GM23338 (cell line): ENCODE results near the gene TRAPPC12. TPM values are rescaled to one million over a fixed set of nuclear protein-coding genes. Genes with fewer than 3 reads are reported as not detected.

Experiments used
- ATAC-seq: fragments of 200-7000 bp; cut with Tn5 transposase; 3 replicates; pipeline ENCODE4 v1.9.1; 2020
- DNase-seq: peaks from one replicate; pipeline ENCODE4 v3.0.0-alpha.2; 2015; ENCODE audit warnings: low spot score
- H2AFZ ChIP-seq: fragments of 200-600 bp; sonication (generic); 2 replicates; pipeline ENCODE4 v1.8.0; 2016; ENCODE audit warnings: antibody characterized with exemption, mild to moderate bottlenecking, moderate library complexity
- H3F3A ChIP-seq: fragments of 200-600 bp; sonication (generic); replicated peaks from 2 replicates; pipeline ENCODE4 v1.8.0; 2017; ENCODE audit warnings: antibody characterized with exemption, mixed run types, low read depth
- H3K27ac ChIP-seq: fragments of 200-600 bp; sonication (generic); 2 replicates; pipeline ENCODE4 v1.6.1; 2016; ENCODE audit warnings: low read depth
- H3K27me3 ChIP-seq: fragments of 200-600 bp; sonication (generic); 2 replicates; pipeline ENCODE4 v1.8.0; 2016; ENCODE audit warnings: mild to moderate bottlenecking, mixed run types, moderate library complexity; ENCODE audit not compliant: insufficient read depth
- H3K36me3 ChIP-seq: fragments of 200-600 bp; sonication (generic); 2 replicates; pipeline ENCODE4 v1.8.0; 2016; ENCODE audit warnings: mild to moderate bottlenecking; ENCODE audit not compliant: insufficient read depth
- H3K4me1 ChIP-seq: fragments of 200-600 bp; sonication (generic); 2 replicates; pipeline ENCODE4 v1.8.0; 2016; ENCODE audit warnings: mild to moderate bottlenecking, moderate library complexity; ENCODE audit not compliant: insufficient read depth
- H3K4me2 ChIP-seq: fragments of 200-600 bp; sonication (generic); 2 replicates; pipeline ENCODE4 v1.7.1; 2017; ENCODE audit warnings: mixed run types
- H3K4me3 ChIP-seq: fragments of 200-600 bp; sonication (generic); 2 replicates; pipeline ENCODE4 v1.6.1; 2016; ENCODE audit warnings: mixed run types
- H3K79me2 ChIP-seq: fragments of 200-600 bp; sonication (generic); replicated peaks from 2 replicates; pipeline ENCODE4 v1.8.0; 2017; ENCODE audit warnings: mild to moderate bottlenecking; ENCODE audit not compliant: insufficient read depth
- H3K9me2 ChIP-seq: fragments of 200-600 bp; sonication (generic); 2 replicates; pipeline ENCODE4 v1.8.0; 2017; ENCODE audit not compliant: insufficient read depth
- H4K20me1 ChIP-seq: fragments of 200-600 bp; sonication (generic); replicated peaks from 2 replicates; pipeline ENCODE4 v1.8.0; 2017; ENCODE audit warnings: mild to moderate bottlenecking; ENCODE audit not compliant: insufficient read depth
- H3K27ac Mint-ChIP-seq: 2 replicates; pipeline ENCODE4 v1.8.0; 2020; ENCODE audit warnings: inconsistent platforms, mild to moderate bottlenecking, moderate library complexity, mixed read lengths
- H3K27me3 Mint-ChIP-seq: 3 replicates; pipeline ENCODE4 v1.8.0; 2022; ENCODE audit warnings: low read depth, mild to moderate bottlenecking, moderate library complexity, mixed read lengths, inconsistent platforms; ENCODE audit not compliant: insufficient read depth, poor library complexity
- H3K36me3 Mint-ChIP-seq: 3 replicates; pipeline ENCODE4 v1.8.0; 2021; ENCODE audit warnings: low read depth, mild to moderate bottlenecking, inconsistent platforms, moderate library complexity, mixed read lengths
- H3K4me1 Mint-ChIP-seq: 3 replicates; pipeline ENCODE4 v1.8.0; 2020; ENCODE audit warnings: mild to moderate bottlenecking, inconsistent platforms, mixed read lengths
- H3K4me3 Mint-ChIP-seq: 3 replicates; pipeline ENCODE4 v1.8.0; 2021; ENCODE audit warnings: moderate library complexity, mild to moderate bottlenecking, inconsistent platforms, mixed read lengths
- H3K9me3 Mint-ChIP-seq: 3 replicates; pipeline ENCODE4 v1.8.0; 2020; ENCODE audit warnings: moderate library complexity, mild to moderate bottlenecking, inconsistent platforms, mixed read lengths
- CREB1 ChIP-seq: fragments of 250-450 bp; sonication (Bioruptor Pico); IDR thresholded peaks from 2 replicates; pipeline ENCODE4 v1.5.0; 2020; ENCODE audit warnings: low read depth, mild to moderate bottlenecking, moderate library complexity
- EZH2phosphoT487 ChIP-seq: fragments of 200-600 bp; sonication (generic); IDR thresholded peaks from one replicate; pipeline ENCODE4 v1.8.1; 2018; ENCODE audit warnings: antibody characterized with exemption; ENCODE audit not compliant: unreplicated experiment
- POLR2AphosphoS5 ChIP-seq: IDR thresholded peaks from 2 replicates; pipeline ENCODE4 v1.6.1; 2016; ENCODE audit warnings: antibody characterized with exemption, low read depth
- STAT1 ChIP-seq: IDR thresholded peaks from one replicate; pipeline ENCODE4 v1.6.1; 2016; ENCODE audit warnings: antibody characterized with exemption; ENCODE audit not compliant: unreplicated experiment
- ZNF114 ChIP-seq: fragments of 250-450 bp; sonication (Bioruptor Pico); IDR thresholded peaks from 2 replicates; pipeline ENCODE4 v1.5.0; 2020; ENCODE audit warnings: mild to moderate bottlenecking, moderate library complexity
- polyA plus RNA-seq: library from polyadenylated mRNA; unstranded; fragments of >200 nt; fragmentation: Nextera tagmentation; extraction: Ambion mirVana; gene quantifications from 2 replicates; pipeline ENCODE4 v1.2.1, GENCODE V29; 2016
- total RNA-seq: library from RNA; depleted of rRNA; stranded (reverse); fragments of >200 nt; shearing (Covaris generic); gene quantifications from 2 replicates; pipeline ENCODE4 v1.2.3, GENCODE V29; 2014
- TF ChIP-seq, protein P1 (sequence below): IDR thresholded peaks from 2 replicates; pipeline ENCODE4 v1.6.1; 2016; ENCODE audit warnings: antibody characterized with exemption
- TF ChIP-seq, protein P2 (sequence below): IDR thresholded peaks from one replicate; pipeline ENCODE4 v1.6.1; 2018; ENCODE audit warnings: antibody characterized with exemption; ENCODE audit not compliant: unreplicated experiment
- TF ChIP-seq, protein P3 (sequence below), 2 experiments: fragments of 200-600 bp in 1 of 2; sonication (generic) in 1 of 2; conservative IDR thresholded peaks; 2 replicates each; pipeline versions ENCODE4 v1.5.1 to v1.6.1; 2016 to 2017; ENCODE audit warnings: antibody characterized with exemption in 2 of 2, low read depth in 2 of 2, mild to moderate bottlenecking in 2 of 2, moderate library complexity in 1 of 2

Gene TRAPPC12
- total and polyA plus RNA-seq, 2 experiments from 2014 or later, result 48.9 to 57.7 TPM

DNA sequence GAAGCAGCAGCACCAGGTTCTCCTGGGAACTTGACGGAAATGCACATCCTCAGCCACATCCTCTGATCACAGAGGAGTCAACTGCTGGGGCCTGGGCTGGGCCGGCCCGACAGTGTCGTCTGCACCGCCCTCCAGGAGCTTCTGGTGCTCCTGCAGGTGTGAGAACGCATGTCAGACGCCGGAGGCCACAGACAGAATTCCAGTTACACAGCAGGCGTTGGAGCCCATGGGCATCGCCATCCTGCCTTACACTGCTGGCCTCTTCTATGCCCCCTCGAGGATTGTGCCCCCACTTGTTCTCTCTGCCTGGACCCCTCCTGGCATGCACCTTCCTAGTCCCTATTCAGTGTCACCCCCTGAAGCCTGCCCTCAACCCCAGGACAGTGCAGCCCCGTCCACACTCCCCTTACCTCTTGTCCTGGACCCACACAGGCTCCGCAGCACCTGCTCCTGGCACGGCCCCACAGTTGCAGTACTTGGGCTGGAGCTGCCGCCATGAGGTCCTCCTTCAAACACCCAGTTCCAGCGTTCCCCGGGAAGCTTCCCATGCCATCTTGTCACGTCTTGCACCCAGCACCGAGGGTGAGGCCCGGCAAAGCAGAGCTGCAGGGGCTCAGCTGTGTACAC lies 102.4 kb downstream of the TRAPPC12 start:
- Histone ChIP-seq H4K20me1 (no peaks in the 10 kb centered on the region), H3K4me2 (no peak overlapping the region), H3K9me2 (no peaks in the 10 kb centered on the region), H3F3A (no peaks in the 10 kb centered on the region), H3K4me3 (no peak overlapping the region), H3K27ac (no peak overlapping the region), H3K4me1 (no peaks in the 10 kb centered on the region), H2AFZ (no peak overlapping the region), H3K79me2 (no peaks in the 10 kb centered on the region), H3K27me3 (no peaks in the 10 kb centered on the region), H3K36me3 (no peaks in the 10 kb centered on the region)
- Mint-ChIP-seq H3K9me3 (peaks cover 8% of the 10 kb centered on the region), H3K36me3 (peaks cover 36% of the 10 kb centered on the region), H3K27me3 (peaks cover 11% of the 10 kb centered on the region), H3K27ac (no peak overlapping the region), H3K4me1 (peaks cover 3% of the 10 kb centered on the region; the same call in 2 of the 3 replicates), H3K4me3 (no peak overlapping the region)
- ATAC-seq, result no peak
- no peak for DNase-seq
- TF ChIP-seq, protein P1, sequence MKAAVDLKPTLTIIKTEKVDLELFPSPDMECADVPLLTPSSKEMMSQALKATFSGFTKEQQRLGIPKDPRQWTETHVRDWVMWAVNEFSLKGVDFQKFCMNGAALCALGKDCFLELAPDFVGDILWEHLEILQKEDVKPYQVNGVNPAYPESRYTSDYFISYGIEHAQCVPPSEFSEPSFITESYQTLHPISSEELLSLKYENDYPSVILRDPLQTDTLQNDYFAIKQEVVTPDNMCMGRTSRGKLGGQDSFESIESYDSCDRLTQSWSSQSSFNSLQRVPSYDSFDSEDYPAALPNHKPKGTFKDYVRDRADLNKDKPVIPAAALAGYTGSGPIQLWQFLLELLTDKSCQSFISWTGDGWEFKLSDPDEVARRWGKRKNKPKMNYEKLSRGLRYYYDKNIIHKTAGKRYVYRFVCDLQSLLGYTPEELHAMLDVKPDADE, result no peak

DNA sequence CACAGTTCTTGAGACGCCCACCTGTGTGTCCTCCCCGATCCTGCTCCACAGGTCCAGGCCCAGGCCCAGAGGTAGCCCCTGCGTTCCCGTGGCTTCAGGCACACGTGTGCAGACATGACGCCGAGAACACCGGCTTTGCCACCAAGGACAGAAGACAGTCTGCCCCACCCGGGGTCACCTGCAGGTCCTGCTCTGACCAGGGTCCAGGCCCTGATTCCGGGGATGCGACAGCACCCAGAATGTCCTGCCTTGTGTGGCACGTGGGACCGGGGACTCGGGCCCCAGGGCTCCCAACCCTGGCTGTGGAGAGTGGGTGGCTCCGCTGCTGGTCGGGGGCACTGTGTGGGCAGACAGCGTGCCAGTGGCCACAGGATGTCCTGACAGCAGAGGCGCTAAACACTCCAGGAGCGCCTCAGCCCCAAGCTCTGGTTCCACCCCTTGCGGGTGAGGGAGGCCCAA lies 102.9 kb downstream of the TRAPPC12 start:
- peaks cover 11% of the 10 kb centered on the region for H3K27me3 Mint-ChIP-seq
- H2AFZ ChIP-seq, result no peak overlapping the region
- H4K20me1 ChIP-seq, result no peaks in the 10 kb centered on the region
- H3K27ac Mint-ChIP-seq, result no peak overlapping the region
- no peak overlapping the region for H3K4me3 ChIP-seq
- H3K79me2 ChIP-seq, result no peaks in the 10 kb centered on the region
- H3K4me2 ChIP-seq, result peak overlapping the region; percentile 14; the same call in 1 of the 2 replicates
- no peaks in the 10 kb centered on the region for H3K4me1 ChIP-seq
- no peak overlapping the region for H3K27ac ChIP-seq
- H3K9me3 Mint-ChIP-seq, result peaks cover 11% of the 10 kb centered on the region
- DNase-seq, result no peak
- H3K4me1 Mint-ChIP-seq, result peaks cover 3% of the 10 kb centered on the region; the same call in 2 of the 3 replicates
- no peak; the same call in 2 of the 3 replicates for ATAC-seq
- no peak overlapping the region for H3K4me3 Mint-ChIP-seq
- H3K36me3 Mint-ChIP-seq, result peaks cover 39% of the 10 kb centered on the region
- H3K36me3 ChIP-seq, result no peaks in the 10 kb centered on the region
- H3F3A ChIP-seq, result no peaks in the 10 kb centered on the region
- no peaks in the 10 kb centered on the region for H3K27me3 ChIP-seq
- no peaks in the 10 kb centered on the region for H3K9me2 ChIP-seq
- TF ChIP-seq STAT1, result no peak
- no peak for TF ChIP-seq ZNF114 (CRISPR knock-in tag)
- TF ChIP-seq, protein P2, sequence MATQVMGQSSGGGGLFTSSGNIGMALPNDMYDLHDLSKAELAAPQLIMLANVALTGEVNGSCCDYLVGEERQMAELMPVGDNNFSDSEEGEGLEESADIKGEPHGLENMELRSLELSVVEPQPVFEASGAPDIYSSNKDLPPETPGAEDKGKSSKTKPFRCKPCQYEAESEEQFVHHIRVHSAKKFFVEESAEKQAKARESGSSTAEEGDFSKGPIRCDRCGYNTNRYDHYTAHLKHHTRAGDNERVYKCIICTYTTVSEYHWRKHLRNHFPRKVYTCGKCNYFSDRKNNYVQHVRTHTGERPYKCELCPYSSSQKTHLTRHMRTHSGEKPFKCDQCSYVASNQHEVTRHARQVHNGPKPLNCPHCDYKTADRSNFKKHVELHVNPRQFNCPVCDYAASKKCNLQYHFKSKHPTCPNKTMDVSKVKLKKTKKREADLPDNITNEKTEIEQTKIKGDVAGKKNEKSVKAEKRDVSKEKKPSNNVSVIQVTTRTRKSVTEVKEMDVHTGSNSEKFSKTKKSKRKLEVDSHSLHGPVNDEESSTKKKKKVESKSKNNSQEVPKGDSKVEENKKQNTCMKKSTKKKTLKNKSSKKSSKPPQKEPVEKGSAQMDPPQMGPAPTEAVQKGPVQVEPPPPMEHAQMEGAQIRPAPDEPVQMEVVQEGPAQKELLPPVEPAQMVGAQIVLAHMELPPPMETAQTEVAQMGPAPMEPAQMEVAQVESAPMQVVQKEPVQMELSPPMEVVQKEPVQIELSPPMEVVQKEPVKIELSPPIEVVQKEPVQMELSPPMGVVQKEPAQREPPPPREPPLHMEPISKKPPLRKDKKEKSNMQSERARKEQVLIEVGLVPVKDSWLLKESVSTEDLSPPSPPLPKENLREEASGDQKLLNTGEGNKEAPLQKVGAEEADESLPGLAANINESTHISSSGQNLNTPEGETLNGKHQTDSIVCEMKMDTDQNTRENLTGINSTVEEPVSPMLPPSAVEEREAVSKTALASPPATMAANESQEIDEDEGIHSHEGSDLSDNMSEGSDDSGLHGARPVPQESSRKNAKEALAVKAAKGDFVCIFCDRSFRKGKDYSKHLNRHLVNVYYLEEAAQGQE, result no peak
- TF ChIP-seq CREB1 (CRISPR knock-in tag), result no peak
- TF ChIP-seq, protein P3, sequence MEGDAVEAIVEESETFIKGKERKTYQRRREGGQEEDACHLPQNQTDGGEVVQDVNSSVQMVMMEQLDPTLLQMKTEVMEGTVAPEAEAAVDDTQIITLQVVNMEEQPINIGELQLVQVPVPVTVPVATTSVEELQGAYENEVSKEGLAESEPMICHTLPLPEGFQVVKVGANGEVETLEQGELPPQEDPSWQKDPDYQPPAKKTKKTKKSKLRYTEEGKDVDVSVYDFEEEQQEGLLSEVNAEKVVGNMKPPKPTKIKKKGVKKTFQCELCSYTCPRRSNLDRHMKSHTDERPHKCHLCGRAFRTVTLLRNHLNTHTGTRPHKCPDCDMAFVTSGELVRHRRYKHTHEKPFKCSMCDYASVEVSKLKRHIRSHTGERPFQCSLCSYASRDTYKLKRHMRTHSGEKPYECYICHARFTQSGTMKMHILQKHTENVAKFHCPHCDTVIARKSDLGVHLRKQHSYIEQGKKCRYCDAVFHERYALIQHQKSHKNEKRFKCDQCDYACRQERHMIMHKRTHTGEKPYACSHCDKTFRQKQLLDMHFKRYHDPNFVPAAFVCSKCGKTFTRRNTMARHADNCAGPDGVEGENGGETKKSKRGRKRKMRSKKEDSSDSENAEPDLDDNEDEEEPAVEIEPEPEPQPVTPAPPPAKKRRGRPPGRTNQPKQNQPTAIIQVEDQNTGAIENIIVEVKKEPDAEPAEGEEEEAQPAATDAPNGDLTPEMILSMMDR (conservative IDR thresholded peaks at IDR 0.05; ENCODE audit: low read depth in 2 of 2), result no peak
- no peak for TF ChIP-seq EZH2phosphoT487
- no peak for TF ChIP-seq POLR2AphosphoS5
